Astrocyte of the cerebellum (primary cell): ENCODE measurements around the gene RNF149.

Experiments
- DNase-seq: peaks from one replicate; pipeline ENCODE4 v3.0.0-alpha.2; 2011; ENCODE audit warnings: low read depth
- H3K4me3 ChIP-seq: 2 replicates; pipeline ENCODE4 v1.5.1; 2011; ENCODE audit warnings: mild to moderate bottlenecking, low read depth, low read length, moderate library complexity
- in situ Hi-C: cut with HindIII; loops from 2 replicates; pipeline ENCODE4 v1.10.0; 2017; ENCODE audit warnings: low sequenced_read_pairs
- TF ChIP-seq, protein P1 (sequence below): IDR thresholded peaks from 2 replicates; pipeline ENCODE4 v1.5.1; 2012; ENCODE audit warnings: low read length, low read depth, moderate library complexity, mild to moderate bottlenecking; ENCODE audit errors: missing control alignments

RNF149 gene

DNA sequence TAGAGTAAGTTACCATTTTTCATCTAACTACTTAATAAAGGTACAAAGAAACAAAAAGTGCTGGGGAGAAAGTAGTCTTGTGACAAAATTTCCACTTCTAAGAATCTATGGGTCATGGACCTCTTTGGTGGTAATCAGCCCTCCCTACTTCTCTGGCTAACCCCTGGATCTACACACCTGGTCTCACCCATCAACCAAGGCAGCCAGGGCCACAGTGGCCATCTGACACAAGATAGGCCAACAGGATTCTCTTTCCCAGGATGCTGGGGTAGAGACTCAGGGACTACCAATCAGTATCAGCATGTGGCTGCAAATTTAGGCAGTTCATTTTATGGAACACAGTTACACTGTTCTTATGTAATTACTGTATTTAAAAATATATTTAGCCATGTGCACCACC is 17.8 kb downstream of the RNF149 start:
- in situ Hi-C loops = no loop called here
- no peak overlapping the region for H3K4me3 ChIP-seq
- TF ChIP-seq, protein P1, sequence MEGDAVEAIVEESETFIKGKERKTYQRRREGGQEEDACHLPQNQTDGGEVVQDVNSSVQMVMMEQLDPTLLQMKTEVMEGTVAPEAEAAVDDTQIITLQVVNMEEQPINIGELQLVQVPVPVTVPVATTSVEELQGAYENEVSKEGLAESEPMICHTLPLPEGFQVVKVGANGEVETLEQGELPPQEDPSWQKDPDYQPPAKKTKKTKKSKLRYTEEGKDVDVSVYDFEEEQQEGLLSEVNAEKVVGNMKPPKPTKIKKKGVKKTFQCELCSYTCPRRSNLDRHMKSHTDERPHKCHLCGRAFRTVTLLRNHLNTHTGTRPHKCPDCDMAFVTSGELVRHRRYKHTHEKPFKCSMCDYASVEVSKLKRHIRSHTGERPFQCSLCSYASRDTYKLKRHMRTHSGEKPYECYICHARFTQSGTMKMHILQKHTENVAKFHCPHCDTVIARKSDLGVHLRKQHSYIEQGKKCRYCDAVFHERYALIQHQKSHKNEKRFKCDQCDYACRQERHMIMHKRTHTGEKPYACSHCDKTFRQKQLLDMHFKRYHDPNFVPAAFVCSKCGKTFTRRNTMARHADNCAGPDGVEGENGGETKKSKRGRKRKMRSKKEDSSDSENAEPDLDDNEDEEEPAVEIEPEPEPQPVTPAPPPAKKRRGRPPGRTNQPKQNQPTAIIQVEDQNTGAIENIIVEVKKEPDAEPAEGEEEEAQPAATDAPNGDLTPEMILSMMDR = no peak
- DNase-seq = no peak

DNA sequence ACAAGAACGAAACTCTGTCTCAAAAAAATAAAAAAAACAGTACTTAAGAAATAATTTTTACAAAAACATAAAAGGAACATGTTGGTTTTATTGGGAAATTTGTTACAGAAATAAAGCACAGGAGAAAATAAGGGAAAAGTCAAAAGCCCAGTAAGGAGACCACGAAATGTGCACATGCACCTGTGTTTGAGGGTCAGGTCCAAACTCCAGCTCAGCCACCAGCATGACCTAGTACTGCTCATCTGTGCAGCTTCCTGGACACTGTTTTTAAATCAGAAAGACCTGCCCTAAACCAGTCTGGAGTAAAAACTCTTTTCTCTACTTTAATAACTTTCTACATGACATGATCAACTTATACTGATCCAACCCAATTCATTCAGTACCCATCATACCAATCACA is 21.2 kb downstream of the RNF149 start:
- TF ChIP-seq, protein P1 = no peak
- in situ Hi-C loops = no loop called here

DNA sequence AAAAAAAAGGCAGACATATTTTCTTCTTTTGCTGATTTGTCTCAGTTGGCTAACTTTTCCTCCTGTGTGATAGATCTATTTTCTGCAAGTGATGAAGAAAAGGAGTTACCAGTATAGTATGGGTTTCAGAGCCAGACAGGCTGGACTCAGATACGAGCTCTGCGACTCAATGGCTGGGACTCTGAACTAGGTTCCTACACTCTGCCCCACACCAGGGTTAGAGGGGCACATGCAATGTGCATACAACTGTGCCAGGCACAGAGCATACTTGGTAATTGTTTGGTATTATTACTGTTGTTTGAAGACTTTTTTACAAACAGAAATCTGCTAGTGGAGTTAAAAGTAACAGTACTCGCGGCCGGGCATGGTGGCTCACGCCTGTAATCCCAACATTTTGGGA is 21.8 kb downstream of the RNF149 start:
- TF ChIP-seq, protein P1 = no peak
- H3K4me3 ChIP-seq = no peak overlapping the region
- in situ Hi-C loops = no loop called here
- DNase-seq = no peak

More for the DNA sequence above, 21.2 kb downstream of the RNF149 start:
- DNase-seq = no peak
- H3K4me3 ChIP-seq = no peak overlapping the region

DNA sequence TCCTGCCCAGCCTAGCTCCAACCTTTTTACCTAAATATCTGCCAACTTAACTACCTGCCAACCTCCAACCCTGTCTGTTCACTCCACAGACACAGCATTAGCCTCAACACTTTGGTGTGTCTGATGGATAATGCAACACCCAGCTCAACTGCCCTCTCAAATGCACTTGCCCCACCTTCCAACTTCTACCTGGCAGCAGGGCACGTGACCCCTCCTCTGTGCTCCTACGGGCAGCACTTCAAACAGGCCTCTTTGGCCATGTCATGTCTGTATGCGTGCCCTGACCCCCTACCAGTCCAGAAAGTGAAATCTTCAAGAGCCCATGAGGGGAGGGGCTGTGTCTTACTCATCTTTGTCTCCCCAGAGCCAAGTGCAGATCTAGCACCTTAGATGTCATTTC is 25.5 kb downstream of the RNF149 start:
- in situ Hi-C loops = no loop called here
- no peak for DNase-seq
- TF ChIP-seq, protein P1 = no peak
- H3K4me3 ChIP-seq = no peak overlapping the region

DNA sequence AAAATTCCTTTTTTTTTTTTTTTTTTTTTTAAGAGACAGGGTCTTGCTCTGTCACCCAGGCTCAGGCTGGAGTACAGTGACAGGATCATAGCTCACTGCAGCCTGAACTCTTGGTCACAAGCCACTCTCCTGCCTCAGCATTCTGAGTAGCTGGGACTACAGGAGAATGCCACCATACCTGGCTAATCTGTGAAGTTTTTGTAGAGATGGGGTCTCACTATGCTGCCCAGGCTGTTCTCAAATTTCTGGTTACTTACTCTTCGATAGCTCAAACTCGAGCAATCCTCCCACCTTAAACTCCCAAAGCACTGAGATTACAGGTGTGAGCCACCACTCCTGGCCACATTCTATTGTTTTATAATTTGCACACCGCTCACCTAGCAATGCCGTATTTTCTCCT is 27.0 kb downstream of the RNF149 start:
- in situ Hi-C loops = no loop called here
- DNase-seq = no peak
- TF ChIP-seq, protein P1 = no peak
- H3K4me3 ChIP-seq = no peak overlapping the region

DNA sequence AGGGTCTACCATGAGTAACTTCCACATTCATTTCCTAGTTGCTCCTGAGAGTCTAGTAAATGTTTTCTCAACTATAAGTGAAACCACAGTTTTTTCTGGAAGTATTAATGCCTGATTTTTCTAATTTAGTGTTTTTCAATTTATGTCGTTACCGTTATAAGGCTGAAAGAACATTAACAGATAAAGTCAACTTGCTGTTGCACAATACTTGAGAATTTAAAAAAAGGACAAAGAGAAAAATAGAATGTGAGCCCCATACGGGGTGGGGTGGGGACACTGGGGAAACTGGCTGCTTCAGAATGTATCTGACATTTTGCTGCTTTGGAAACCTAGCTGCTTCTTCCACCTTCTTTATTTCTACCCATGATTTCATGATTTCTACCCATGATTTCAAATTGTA is 29.6 kb downstream of the RNF149 start:
- no peak overlapping the region for H3K4me3 ChIP-seq
- in situ Hi-C loops = no loop called here
- no peak for DNase-seq
- TF ChIP-seq, protein P1 = no peak

DNA sequence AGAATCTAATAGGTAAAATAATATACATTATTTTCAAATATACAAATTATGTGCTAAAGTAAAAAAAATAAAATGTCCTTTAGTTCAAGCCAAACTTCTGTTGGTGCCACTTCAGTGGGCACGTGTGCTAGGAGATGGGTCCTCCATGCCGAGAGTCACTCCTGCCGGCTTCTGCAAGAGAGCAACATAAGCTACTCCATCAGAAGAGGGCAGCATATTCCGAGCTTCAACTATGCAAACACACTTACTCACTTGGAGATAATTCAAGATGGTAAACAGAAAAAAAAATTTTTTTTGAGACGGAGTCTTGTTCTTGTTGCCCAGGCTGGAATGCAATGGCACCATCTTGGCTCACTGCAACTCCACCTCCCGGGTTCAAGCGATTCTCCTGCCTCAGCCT is 31.4 kb downstream of the RNF149 start:
- TF ChIP-seq, protein P1 = no peak
- in situ Hi-C loops = no loop called here
- DNase-seq = peak; percentile 4
- H3K4me3 ChIP-seq = no peak overlapping the region
